H1 (cell line): ENCODE results near the gene ADIPOR2. TPM values are rescaled to one million over a fixed set of nuclear protein-coding genes. Genes with fewer than 3 reads are reported as not detected.

Experiments used
- CTCF ChIA-PET: fragments of 300-600 bp; sonication (Branson Sonifier 250); formaldehyde crosslinking; loops from one replicate; lab custom pipeline; 2021; ENCODE audit not compliant: partially characterized antibody; lab: Charles Lee
- POLR2A ChIA-PET: fragments of 300-600 bp; sonication (Branson Sonifier 250); formaldehyde crosslinking; loops from one replicate; lab custom pipeline; 2021; ENCODE audit warnings: inconsistent platforms; ENCODE audit not compliant: partially characterized antibody; lab: Charles Lee
- DNase-seq, 2 experiments: peaks; one replicate each; pipeline versions ENCODE4 v3.0.0 to v3.0.0-alpha.2; 2010 to 2022; ENCODE audit warnings: low spot score in 2 of 2, low read depth in 1 of 2, mixed read lengths in 1 of 2
- FAIRE-seq: peaks from 2 replicates; lab custom pipeline; 2011; peaks lifted over from hg19 to GRCh38; lab: Jason Lieb, UNC
- H2AFZ ChIP-seq: 2 replicates; pipeline ENCODE4 v1.8.1; 2012; ENCODE audit warnings: low read length, inconsistent platforms
- H2AK5ac ChIP-seq: 2 replicates; pipeline ENCODE4 v1.6.1; 2013; ENCODE audit warnings: low read depth, low read length
- H2BK120ac ChIP-seq: replicated peaks from 2 replicates; pipeline ENCODE3; 2013; ENCODE audit warnings: low read depth, low read length, inconsistent platforms
- H2BK12ac ChIP-seq: 2 replicates; pipeline ENCODE4 v1.6.1; 2013; ENCODE audit warnings: low read depth, low read length
- H2BK15ac ChIP-seq: 2 replicates; pipeline ENCODE4 v1.6.1; 2013; ENCODE audit warnings: low read length
- H2BK20ac ChIP-seq: 2 replicates; pipeline ENCODE4 v1.6.1; 2013; ENCODE audit warnings: low read length
- H2BK5ac ChIP-seq: 2 replicates; pipeline ENCODE4 v1.6.1; 2013; ENCODE audit warnings: low read depth, low read length
- H3K14ac ChIP-seq: 2 replicates; pipeline ENCODE4 v1.6.1; 2013; ENCODE audit warnings: inconsistent platforms; ENCODE audit not compliant: insufficient read length
- H3K18ac ChIP-seq: 2 replicates; pipeline ENCODE4 v1.6.1; 2013; ENCODE audit warnings: low read length; ENCODE audit errors: extremely low read depth
- H3K23ac ChIP-seq: 2 replicates; pipeline ENCODE4 v1.6.1; 2013; ENCODE audit warnings: inconsistent platforms; ENCODE audit not compliant: insufficient read length
- H3K23me2 ChIP-seq: 2 replicates; pipeline ENCODE4 v1.6.1; 2013; ENCODE audit warnings: low read depth, low read length
- H3K27ac ChIP-seq: 2 replicates; pipeline ENCODE4 v1.6.1; 2011; ENCODE audit warnings: low read depth, low read length, inconsistent platforms
- H3K27me3 ChIP-seq, 4 experiments: replicated peaks in 1 of 4; 1 replicate in 1 of 4; 2 replicates in 3 of 4; pipeline versions ENCODE4 v1.6.1 to v1.8.1; 2011 to 2013; ENCODE audit warnings: low read length in 3 of 4, mild to moderate bottlenecking in 3 of 4, inconsistent platforms in 2 of 4, mixed read lengths in 2 of 4, moderate library complexity in 1 of 4; ENCODE audit not compliant: control insufficient read depth in 3 of 4, insufficient read depth in 3 of 4; ENCODE audit errors: extremely low read depth in 1 of 4
- H3K36me3 ChIP-seq, 4 experiments: 2 replicates each; pipeline versions ENCODE4 v1.6.1 to v1.8.1; 2011 to 2013; ENCODE audit warnings: mild to moderate bottlenecking in 4 of 4, low read length in 3 of 4, moderate library complexity in 2 of 4, control low read depth in 1 of 4, inconsistent platforms in 1 of 4; ENCODE audit not compliant: insufficient read depth in 4 of 4, control insufficient read depth in 2 of 4
- H3K4ac ChIP-seq: replicated peaks from 2 replicates; pipeline ENCODE3; 2013; ENCODE audit warnings: low read length, low read depth, mixed read lengths, inconsistent platforms; ENCODE audit not compliant: insufficient read length
- H3K4me1 ChIP-seq, 4 experiments: replicated peaks in 1 of 4; 1 replicate in 1 of 4; 2 replicates in 3 of 4; pipeline versions ENCODE4 v1.6.1 to v1.8.1; 2011 to 2013; ENCODE audit warnings: low read length in 3 of 4, inconsistent platforms in 2 of 4, mixed read lengths in 1 of 4; ENCODE audit not compliant: insufficient read depth in 4 of 4, control insufficient read depth in 3 of 4
- H3K4me2 ChIP-seq, 2 experiments: 2 replicates each; pipeline versions ENCODE4 v1.6.1 to v1.8.1; 2011 to 2013; ENCODE audit warnings: low read depth in 2 of 2, low read length in 2 of 2, control low read depth in 1 of 2, inconsistent platforms in 1 of 2, mild to moderate bottlenecking in 1 of 2; ENCODE audit not compliant: insufficient read depth in 1 of 2
- H3K4me3 ChIP-seq, 4 experiments: fragments of 200-600, 300-600 bp in 1 of 4; sonication (generic), shearing (Covaris generic), sonication (Bioruptor Twin) in 1 of 4; 2 replicates each; pipeline versions ENCODE4 v1.5.1 to v1.8.1; 2011 to 2016; ENCODE audit warnings: low read length in 4 of 4, low read depth in 3 of 4, control low read depth in 2 of 4, inconsistent platforms in 2 of 4, mild to moderate bottlenecking in 2 of 4, mixed read lengths in 1 of 4, moderate library complexity in 1 of 4; ENCODE audit not compliant: insufficient read depth in 2 of 4; ENCODE audit errors: extremely low read depth in 1 of 4
- H3K56ac ChIP-seq: replicated peaks from 2 replicates; pipeline ENCODE3; 2013; ENCODE audit warnings: low read depth, mild to moderate bottlenecking, mixed read lengths, low read length, inconsistent platforms; ENCODE audit not compliant: insufficient read length
- H3K79me1 ChIP-seq: 2 replicates; pipeline ENCODE4 v1.6.1; 2013; ENCODE audit warnings: low read depth, low read length, control low read depth
- H3K79me2 ChIP-seq, 2 experiments: 2 replicates each; pipeline versions ENCODE4 v1.6.1 to v1.8.1; 2012 to 2013; ENCODE audit warnings: low read length in 2 of 2, mild to moderate bottlenecking in 2 of 2, inconsistent platforms in 1 of 2; ENCODE audit not compliant: insufficient read depth in 2 of 2, control insufficient read depth in 1 of 2
- H3K9ac ChIP-seq, 4 experiments: replicated peaks in 1 of 4; 1 replicate in 1 of 4; 2 replicates in 3 of 4; pipeline versions ENCODE4 v1.6.1 to v1.8.1; 2011 to 2013; ENCODE audit warnings: low read depth in 3 of 4, low read length in 3 of 4, control low read depth in 2 of 4, mild to moderate bottlenecking in 2 of 4, moderate library complexity in 2 of 4, inconsistent platforms in 1 of 4; ENCODE audit errors: extremely low read depth in 1 of 4
- H3K9me3 ChIP-seq, 2 experiments: 2 replicates each; pipeline versions ENCODE4 v1.6.1 to v1.8.1; 2012 to 2013; ENCODE audit warnings: mild to moderate bottlenecking in 2 of 2, moderate library complexity in 2 of 2, control low read depth in 1 of 2, inconsistent platforms in 1 of 2, low read depth in 1 of 2, low read length in 1 of 2, mixed read lengths in 1 of 2; ENCODE audit not compliant: insufficient read depth in 2 of 2
- H4K20me1 ChIP-seq, 2 experiments: replicated peaks in 1 of 2; 2 replicates each; pipeline versions ENCODE3 to v1.8.1; 2011 to 2013; ENCODE audit warnings: inconsistent platforms in 2 of 2, low read length in 2 of 2, mild to moderate bottlenecking in 1 of 2; ENCODE audit not compliant: insufficient read depth in 2 of 2, control insufficient read depth in 1 of 2
- H4K5ac ChIP-seq: 2 replicates; pipeline ENCODE4 v1.6.1; 2013; ENCODE audit warnings: low read length, low read depth, mixed read lengths, inconsistent platforms; ENCODE audit not compliant: insufficient read length
- H4K8ac ChIP-seq: 2 replicates; pipeline ENCODE4 v1.8.0; 2013; ENCODE audit warnings: mild to moderate bottlenecking, moderate library complexity, low read length, inconsistent platforms; ENCODE audit not compliant: insufficient read depth; ENCODE audit errors: extremely low read depth
- H4K91ac ChIP-seq: replicated peaks from 2 replicates; pipeline ENCODE3; 2013; ENCODE audit warnings: low read length, mixed read lengths, inconsistent platforms; ENCODE audit not compliant: insufficient read length
- ATF2 ChIP-seq: IDR thresholded peaks from 2 replicates; pipeline ENCODE4 v1.6.1; 2012; ENCODE audit warnings: low read length, inconsistent platforms
- CEBPB ChIP-seq: IDR thresholded peaks from 2 replicates; pipeline ENCODE4 v1.6.1; 2012; ENCODE audit warnings: low read depth, low read length
- EZH2 ChIP-seq: fragments of 200-600 bp; sonication (generic); IDR thresholded peaks from 2 replicates; pipeline ENCODE4 v1.7.1; 2012; ENCODE audit warnings: low read depth, mild to moderate bottlenecking, moderate library complexity, low read length, inconsistent platforms; ENCODE audit not compliant: severe bottlenecking
- MAX ChIP-seq: IDR thresholded peaks from 2 replicates; pipeline ENCODE4 v1.6.1; 2012; ENCODE audit warnings: inconsistent platforms
- NRF1 ChIP-seq: IDR thresholded peaks from 2 replicates; pipeline ENCODE4 v1.6.1; 2011; ENCODE audit warnings: mild to moderate bottlenecking, low read depth, low read length, improper control_type of control experiment
- POU5F1 ChIP-seq: IDR thresholded peaks from 2 replicates; pipeline ENCODE4 v1.6.1; 2011; ENCODE audit warnings: low read depth, mild to moderate bottlenecking, low read length, moderate library complexity
- RBBP5 ChIP-seq: IDR thresholded peaks from 2 replicates; pipeline ENCODE4 v1.7.1; 2012; ENCODE audit warnings: low read depth, mild to moderate bottlenecking, inconsistent platforms, low read length, moderate library complexity, borderline replicate concordance
- RFX5 ChIP-seq: IDR thresholded peaks from 2 replicates; pipeline ENCODE4 v1.6.1; 2011; ENCODE audit warnings: low read depth, low read length, improper control_type of control experiment, borderline replicate concordance
- SAP30 ChIP-seq: fragments of 300-600 bp; sonication (generic); IDR thresholded peaks from 2 replicates; pipeline ENCODE4 v1.7.1; 2012; ENCODE audit warnings: low read length, moderate library complexity, mild to moderate bottlenecking, inconsistent platforms; ENCODE audit not compliant: insufficient read depth, insufficient replicate concordance
- USF2 ChIP-seq: IDR thresholded peaks from 2 replicates; pipeline ENCODE4 v1.6.1; 2011; ENCODE audit warnings: low read length, improper control_type of control experiment
- WGBS, 2 experiments: shearing (Covaris generic) in 1 of 2; methylation state at CpG; one replicate each; pipeline versions ENCODE4 v1.1.6 to v1.1.7; 2013 to 2015; ENCODE audit warnings: low lambda C conversion rate in 2 of 2, mixed read lengths in 2 of 2, inconsistent platforms in 1 of 2, low coverage in 1 of 2, missing lambda C conversion rate in 1 of 2; ENCODE audit not compliant: insufficient replicate concordance in 2 of 2, insufficient coverage in 1 of 2, insufficient read length in 1 of 2; ENCODE audit errors: extremely low coverage in 1 of 2, missing lambda C conversion rate in 1 of 2; 5-methylcytosine and 5-hydroxymethylcytosine counted together
- polyA plus RNA-seq, 7 experiments: library from polyadenylated mRNA; depleted of rRNA in 3 of 7; stranded (reverse) in 5 of 7; unstranded in 2 of 7; fragments of >200 nt in 5 of 7; fragments of 200-250 nt in 2 of 7; gene quantifications; 1 replicate in 5 of 7; 2 replicates in 1 of 7; 4 replicates in 1 of 7; pipeline versions ENCODE4 v1.2.1 to v1.2.3, GENCODE V29; 2011 to 2013; ENCODE audit warnings: missing spikeins in 2 of 7, mixed read lengths in 2 of 7
- total RNA-seq: library from RNA; stranded (reverse); fragmentation: NEBNext Ultra II Directional; extraction: Animal tissue kit (Norgen Biotek cat#: 25700); gene quantifications from 2 replicates; pipeline ENCODE4 v1.2.1, GENCODE V29; 2021

The ADIPOR2 gene
- total and polyA plus RNA-seq, 2 of the 8 experiments (the other 6 are each of a cell fraction or from before 2014, with no cell fraction given), result 17.5 to 50.8 TPM

- no peak overlapping the region for H3K9ac ChIP-seq
- no peak overlapping the region for H2AK5ac ChIP-seq
- H3K4me3 ChIP-seq, result no peak overlapping the region
- H4K91ac ChIP-seq, result no peak overlapping the region
- FAIRE-seq (no peak), DNase-seq (no peak)
- 0 out of 2 replicates have a peak overlapping the region, but pooled peaks have one; percentile 10 for H3K27ac ChIP-seq
- 0 out of 4 replicates have a peak, but pooled peaks cover 0 to under 1% of the 10 kb centered on the region in 2 experiments for H3K79me2 ChIP-seq
- no peak overlapping the region for H2BK20ac ChIP-seq
- H4K8ac ChIP-seq, result no peak overlapping the region
- H4K20me1 ChIP-seq, result peaks cover 2 to 3% of the 10 kb centered on the region in 2 experiments
- H3K23me2 ChIP-seq, result no peaks in the 10 kb centered on the region
- no peak overlapping the region for H4K5ac ChIP-seq
- WGBS, 2 experiments, result 61% methylated on average over 2 of the region's 2 CpGs; no CpG with 5 or more reads in 1 of the 2 experiments
- H3K36me3 ChIP-seq, result peaks cover 0 to 12% (median 5%) of the 10 kb centered on the region in 4 experiments; a peak in 4 of 8 replicates
- CTCF ChIA-PET, result interaction anchor here (0.8 to 12.4 kb wide), 5 partner anchors 9 to 130 kb away, joined by 3 to 265 read pairs (median 9); no protein-coding TSS in a partner anchor
- no peak overlapping the region for H2BK12ac ChIP-seq
- H3K4ac ChIP-seq, result no peak overlapping the region
- H2BK15ac ChIP-seq, result no peak overlapping the region
- H3K4me1 ChIP-seq, result no peaks in the 10 kb centered on the region
- H3K23ac ChIP-seq, result no peak overlapping the region
- no peak overlapping the region for H3K4me2 ChIP-seq
- POLR2A ChIA-PET, result interaction anchor here (1.1 kb wide), 1 partner anchor 111 kb away, joined by 3 read pairs; no protein-coding TSS in a partner anchor
- H3K79me1 ChIP-seq, result no peaks in the 10 kb centered on the region; the same call in 1 of the 2 replicates
- no peaks in the 10 kb centered on the region for H3K27me3 ChIP-seq
- no peak overlapping the region for H2BK5ac ChIP-seq
- no peak overlapping the region for H3K18ac ChIP-seq
- H3K9me3 ChIP-seq, result no peaks in the 10 kb centered on the region
- no peak overlapping the region for H2BK120ac ChIP-seq
- H2AFZ ChIP-seq, result no peak overlapping the region
- no peak overlapping the region for H3K56ac ChIP-seq
- no peak overlapping the region for H3K14ac ChIP-seq
- no peak for TF ChIP-seq EZH2
- no peak for TF ChIP-seq POU5F1
- TF ChIP-seq USF2, result no peak
- TF ChIP-seq CEBPB, result no peak
- no peak for TF ChIP-seq RBBP5
- TF ChIP-seq NRF1, result no peak
- TF ChIP-seq ATF2, result no peak
- TF ChIP-seq MAX, result no peak
- no peak for TF ChIP-seq SAP30
- TF ChIP-seq RFX5, result no peak
Measured at GRCh38 chr12:1781772-1782171, 90.9 kb downstream of the ADIPOR2 start.
